Testis (tissue), 3 donors: ENCODE measurements around the gene AFG1L. TPM values are rescaled to one million over a fixed set of nuclear protein-coding genes. Genes with fewer than 3 reads are reported as not detected.

Experiments
- DNase-seq: peaks from one replicate; pipeline ENCODE4 v3.0.0-alpha.2; 2019
- H3K27ac ChIP-seq, 2 donors: fragments of 200-600 bp; sonication (generic); one replicate each; pipeline ENCODE4 v1.5.1; 2019
- H3K27me3 ChIP-seq: fragments of 200-600 bp; sonication (generic); one replicate; pipeline ENCODE4 v1.5.1; 2019
- H3K36me3 ChIP-seq: fragments of 200-600 bp; sonication (generic); one replicate; pipeline ENCODE4 v1.5.1; 2017; ENCODE audit warnings: low read depth; ENCODE audit errors: missing control alignments
- H3K4me1 ChIP-seq: fragments of 200-600 bp; sonication (generic); one replicate; pipeline ENCODE4 v1.5.1; 2019
- H3K4me3 ChIP-seq, 2 donors: fragments of 200-600 bp; sonication (generic); one replicate each; pipeline ENCODE4 v1.5.1; 2017 to 2019
- H3K9me3 ChIP-seq: fragments of 200-600 bp; sonication (generic); one replicate; pipeline ENCODE4 v1.5.1; 2017
- CTCF ChIP-seq, 3 experiments: fragments of 450-650 bp in 2 of 3; fragments of 200-600 bp in 1 of 3; sonication (generic) in 1 of 3; IDR thresholded peaks; one replicate each; pipeline ENCODE4 v1.5.1; 2016 to 2019; ENCODE audit warnings: antibody characterized with exemption in 3 of 3, mild to moderate bottlenecking in 2 of 3, moderate library complexity in 1 of 3
- POLR2A ChIP-seq: fragments of 450-650 bp; IDR thresholded peaks from one replicate; pipeline ENCODE4 v1.6.1; 2017; ENCODE audit warnings: antibody characterized with exemption, mild to moderate bottlenecking, moderate library complexity
- WGBS, 2 donors: methylation state at CpG; one replicate each; pipeline ENCODE4 v1.1.5; 2018; 5-methylcytosine and 5-hydroxymethylcytosine counted together
- intact Hi-C: fragments of 100-400 bp; cut with DNase I; formaldehyde crosslinking; loops from one replicate; pipeline ENCODE4 v1.15.1; 2023; ENCODE audit warnings: low total_unique reads
- polyA plus RNA-seq: library from polyadenylated mRNA; stranded (reverse); fragments of 350-450 nt; fragmentation: Illumina TruSeq; extraction: RNeasy Lipid Tissue Mini Kit (QIAGEN cat#74804); gene quantifications from one replicate; pipeline ENCODE4 v1.2.3, GENCODE V29; 2014; ENCODE audit warnings: low read depth, low replicate concordance; ENCODE audit not compliant: insufficient read depth
- total RNA-seq, 2 donors: library from RNA; depleted of rRNA; stranded (reverse); fragments of >200 nt; gene quantifications; one replicate each; pipeline ENCODE4 v1.2.3, GENCODE V29; 2016

The AFG1L gene
- total and polyA plus RNA-seq, 3 donors from 2014 or later, result 9.2 to 43.0 (median 11.7) TPM

GRCh38 chr6:108489699-108490098 is 194.8 kb downstream of the AFG1L start:
- no peak for DNase-seq
- H3K9me3 ChIP-seq, result no peaks in the 10 kb centered on the region
- no peaks in the 10 kb centered on the region for H3K27me3 ChIP-seq
- intact Hi-C loops, result loop anchor here (10.0 kb wide), 1 partner anchor 375 kb away; no protein-coding TSS in a partner anchor
- TF ChIP-seq CTCF (IDR thresholded peaks at IDR 0.05) (no peak), POLR2A (no peak)
- WGBS, 2 donors, result 89 to 93% methylated on average over 5 of the region's 5 CpGs
- no peak overlapping the region for H3K4me3 ChIP-seq
- H3K27ac ChIP-seq, result no peak overlapping the region
- H3K36me3 ChIP-seq, result no peaks in the 10 kb centered on the region
- no peaks in the 10 kb centered on the region for H3K4me1 ChIP-seq

GRCh38 chr6:108492131-108492766 is 197.4 kb downstream of the AFG1L start:
- Histone ChIP-seq H3K27me3 (no peaks in the 10 kb centered on the region), H3K4me3 (no peak overlapping the region), H3K4me1 (no peaks in the 10 kb centered on the region), H3K36me3 (no peaks in the 10 kb centered on the region), H3K27ac (no peak overlapping the region), H3K9me3 (no peaks in the 10 kb centered on the region)
- intact Hi-C loops, result loop anchor here (10.0 kb wide), 1 partner anchor 377 kb away; no protein-coding TSS in a partner anchor
- TF ChIP-seq CTCF (IDR thresholded peaks at IDR 0.05), result peak; percentile 14 to 53 (median 19)
- TF ChIP-seq POLR2A, result no peak
- no peak for DNase-seq

GRCh38 chr6:108494434-108494833 is 199.6 kb downstream of the AFG1L start:
- H3K36me3 ChIP-seq, result no peaks in the 10 kb centered on the region
- intact Hi-C loops, result loop anchor here (10.0 kb wide), 1 partner anchor 380 kb away; no protein-coding TSS in a partner anchor
- TF ChIP-seq POLR2A (no peak), CTCF (IDR thresholded peaks at IDR 0.05) (no peak)
- no peaks in the 10 kb centered on the region for H3K27me3 ChIP-seq
- no peak overlapping the region for H3K4me3 ChIP-seq
- 84 to 89% methylated on average over 2 of the region's 2 CpGs for WGBS, 2 donors
- no peak for DNase-seq
- H3K4me1 ChIP-seq, result no peaks in the 10 kb centered on the region
- no peaks in the 10 kb centered on the region for H3K9me3 ChIP-seq
- no peak overlapping the region for H3K27ac ChIP-seq

- H3K27ac ChIP-seq, result no peak overlapping the region
- H3K4me3 ChIP-seq, result no peak overlapping the region
- H3K4me1 ChIP-seq, result no peaks in the 10 kb centered on the region
- H3K36me3 ChIP-seq, result no peaks in the 10 kb centered on the region
- 60 to 68% methylated on average over 3 of the region's 3 CpGs for WGBS, 2 donors
- H3K27me3 ChIP-seq, result no peaks in the 10 kb centered on the region
- intact Hi-C loops, result loop anchor here (10.0 kb wide), 1 partner anchor 383 kb away; no protein-coding TSS in a partner anchor
- peak; percentile 41 for DNase-seq
- TF ChIP-seq CTCF (IDR thresholded peaks at IDR 0.05) (peak in 1 of 3 experiments; percentile 19), POLR2A (no peak)
- no peaks in the 10 kb centered on the region for H3K9me3 ChIP-seq
These were observed 203.0 kb downstream of the AFG1L start for GRCh38 chr6:108497883-108498282.

- no peaks in the 10 kb centered on the region for H3K4me1 ChIP-seq
- no peaks in the 10 kb centered on the region for H3K9me3 ChIP-seq
- H3K36me3 ChIP-seq, result no peaks in the 10 kb centered on the region
- 59 to 71% methylated on average over 3 of the region's 3 CpGs for WGBS, 2 donors
- no peak overlapping the region for H3K4me3 ChIP-seq
- intact Hi-C loops, result no loop called here
- H3K27ac ChIP-seq, result no peak overlapping the region
- TF ChIP-seq POLR2A (no peak), CTCF (IDR thresholded peaks at IDR 0.05) (no peak)
- no peak for DNase-seq
- no peaks in the 10 kb centered on the region for H3K27me3 ChIP-seq
These were observed 206.7 kb downstream of the AFG1L start for GRCh38 chr6:108501559-108501958.
